Adrenal gland (tissue), 12 donors: ENCODE data around the gene BMP6. TPM values are rescaled to one million over a fixed set of nuclear protein-coding genes. Genes with fewer than 3 reads are reported as not detected.

Experiments used
- DNase-seq, 7 donors: peaks; one replicate each; pipeline ENCODE4 v3.0.0-alpha.2; 2019 to 2020
- H3K27ac ChIP-seq, 5 donors: fragments of 200-600 bp; sonication (generic) in 4 of 5; 1 replicate in 3 of 5; 2 replicates in 2 of 5; pipeline versions ENCODE4 v1.5.1 to v1.8.0; 2016 to 2020; ENCODE audit warnings: mild to moderate bottlenecking in 1 of 5
- H3K27me3 ChIP-seq: fragments of 200-600 bp; 2 replicates; pipeline ENCODE4 v1.8.0; 2021
- H3K36me3 ChIP-seq, 2 donors: fragments of 200-600 bp; replicated peaks in 1 of 2; 1 replicate in 1 of 2; 2 replicates in 1 of 2; pipeline versions ENCODE4 v1.5.1 to v1.8.0; 2018 to 2022
- H3K4me1 ChIP-seq, 2 donors: fragments of 200-600 bp; replicated peaks in 1 of 2; 1 replicate in 1 of 2; 2 replicates in 1 of 2; pipeline versions ENCODE4 v1.5.1 to v1.8.0; 2018 to 2021
- H3K4me3 ChIP-seq, 4 donors: fragments of 200-600 bp; sonication (generic) in 3 of 4; one replicate each; pipeline ENCODE4 v1.5.1; 2016 to 2018
- H3K9me3 ChIP-seq, 3 donors: fragments of 200-600 bp; sonication (generic) in 1 of 3; replicated peaks in 1 of 3; 1 replicate in 2 of 3; 2 replicates in 1 of 3; pipeline versions ENCODE4 v1.5.1 to v1.8.0; 2016 to 2021
- CTCF ChIP-seq, 6 experiments: fragments of 450-650 bp in 4 of 6; fragments of 200-600 bp in 2 of 6; sonication (generic) in 1 of 6; IDR thresholded peaks; 1 replicate in 5 of 6; 2 replicates in 1 of 6; pipeline versions ENCODE4 v1.5.1 to v1.8.0; 2016 to 2021; ENCODE audit warnings: antibody characterized with exemption in 6 of 6, mild to moderate bottlenecking in 2 of 6, moderate library complexity in 1 of 6
- POLR2A ChIP-seq, 2 donors: fragments of 450-650 bp; IDR thresholded peaks; one replicate each; pipeline ENCODE4 v1.6.1; 2017; ENCODE audit warnings: antibody characterized with exemption in 2 of 2, mild to moderate bottlenecking in 2 of 2, moderate library complexity in 1 of 2
- WGBS, 4 donors: extraction: QIAGEN DNeasy Blood & Tissue Kit in 2 of 4; methylation state at CpG; one replicate each; pipeline versions ENCODE4 v1.1.5 to v1.1.7; 2013 to 2017; 5-methylcytosine and 5-hydroxymethylcytosine counted together
- intact Hi-C, 2 donors: fragments of 100-400 bp; cut with DNase I; formaldehyde crosslinking; loops; one replicate each; pipeline versions ENCODE4 v1.14.1 to v1.15.0; 2022 to 2023
- polyA plus RNA-seq, 3 donors: library from polyadenylated mRNA; stranded (reverse); fragments of 200-250 nt in 2 of 3; fragments of 350-450 nt in 1 of 3; fragmentation: Illumina TruSeq in 1 of 3; extraction: RNeasy Lipid Tissue Mini Kit (QIAGEN cat#74804) in 1 of 3; gene quantifications; one replicate each; pipeline ENCODE4 v1.2.3, GENCODE V29; 2013 to 2014
- total RNA-seq, 9 donors: library from RNA; depleted of rRNA in 4 of 9; stranded (reverse); fragments of >200 nt in 4 of 9; fragments of 120-200 nt in 1 of 9; fragmentation: NEBNext Ultra II Directional in 1 of 9; extraction: Animal tissue kit (Norgen Biotek cat#: 25700) in 1 of 9; gene quantifications; one replicate each; pipeline versions ENCODE4 v1.1.0 to v1.2.4, GENCODE V29; 2013 to 2023
- donor health status: healthy with polysubstance abuse.
- donor health status: Bipolar disorder and iron deficiency.
- donor health status: DM: yes; HTN: yes; CAD: no.
- donor health status: DM: no; HTN: no; CAD: no.
- donor health status: DM: no; HTN: no; CAD: no.
- donor health status: DM: yes; HTN: yes; CAD: no.

Gene BMP6
- total and polyA plus RNA-seq, 12 donors, result 1.4 to 17.0 (median 4.2) TPM

GRCh38 chr6:7777074-7777473 lies 51.2 kb downstream of the BMP6 start:
- Histone ChIP-seq H3K4me1 (peaks cover 0 to 6% of the 10 kb centered on the region in 2 donors), H3K9me3 (no peaks in the 10 kb centered on the region), H3K36me3 (no peaks in the 10 kb centered on the region), H3K27ac (no peak overlapping the region), H3K4me3 (no peak overlapping the region), H3K27me3 (no peaks in the 10 kb centered on the region)
- 22 to 67% (median 43%) methylated on average over 4 of the region's 4 CpGs for WGBS, 4 donors
- no peak for TF ChIP-seq POLR2A (IDR thresholded peaks at IDR 0.05)
- no peak for TF ChIP-seq CTCF (IDR thresholded peaks at IDR 0.05)
- intact Hi-C loops, result no loop called here
- peak in 4 of 7 donors; percentile 26 to 36 (median 31) for DNase-seq

- intact Hi-C loops, result no loop called here
- Histone ChIP-seq H3K36me3 (no peaks in the 10 kb centered on the region), H3K9me3 (no peaks in the 10 kb centered on the region), H3K27ac (no peak overlapping the region), H3K4me1 (peaks cover 4 to 9% of the 10 kb centered on the region in 2 donors), H3K4me3 (no peak overlapping the region), H3K27me3 (no peaks in the 10 kb centered on the region)
- WGBS, 4 donors, result 79 to 94% (median 85%) methylated on average over 6 of the region's 6 CpGs
- TF ChIP-seq POLR2A (IDR thresholded peaks at IDR 0.05), result no peak
- no peak for DNase-seq
Observed at GRCh38 chr6:7781240-7781639, 55.3 kb downstream of the BMP6 start.

GRCh38 chr6:7784248-7784647 lies 58.3 kb downstream of the BMP6 start:
- no peak overlapping the region for H3K4me3 ChIP-seq
- no peaks in the 10 kb centered on the region for H3K36me3 ChIP-seq
- H3K27ac ChIP-seq, result no peak overlapping the region
- H3K27me3 ChIP-seq, result no peaks in the 10 kb centered on the region
- peaks cover 10 to 15% of the 10 kb centered on the region in 2 donors for H3K4me1 ChIP-seq
- intact Hi-C loops, result no loop called here
- TF ChIP-seq CTCF (IDR thresholded peaks at IDR 0.05) (no peak), POLR2A (IDR thresholded peaks at IDR 0.05) (no peak)
- WGBS, 4 donors, result 42 to 46% (median 45%) methylated on average over 6 of the region's 6 CpGs
- no peaks in the 10 kb centered on the region for H3K9me3 ChIP-seq
- DNase-seq, result no peak

- H3K9me3 ChIP-seq, result no peaks in the 10 kb centered on the region
- no peaks in the 10 kb centered on the region for H3K27me3 ChIP-seq
- no peak overlapping the region for H3K4me3 ChIP-seq
- TF ChIP-seq CTCF (IDR thresholded peaks at IDR 0.05), result no peak
- no peak for TF ChIP-seq POLR2A (IDR thresholded peaks at IDR 0.05)
- intact Hi-C loops, result loop anchor here in 1 of 2 donors (5.0 kb wide), 1 partner anchor 142 kb away; no protein-coding TSS in a partner anchor
- no peaks in the 10 kb centered on the region for H3K36me3 ChIP-seq
- 53 to 78% (median 72%) methylated on average over 2 of the region's 2 CpGs for WGBS, 4 donors
- no peak for DNase-seq
- no peak overlapping the region for H3K27ac ChIP-seq
- H3K4me1 ChIP-seq, result peaks cover 10 to 15% of the 10 kb centered on the region in 2 donors
Observed at GRCh38 chr6:7784706-7785105, 58.8 kb downstream of the BMP6 start.
